Measurements from ENCODE around the gene PDE1C. TPM values are rescaled to one million over a fixed set of nuclear protein-coding genes. Genes with fewer than 3 reads are reported as not detected.
A peak's percentile ranks its signal among the peaks of the same experiment; 100 is the strongest.

Gene PDE1C
- total and polyA plus RNA-seq, 8 donors = 2.9 to 54.2 (median 5.9) TPM

GRCh38 chr7:32059289-32060011 lies 10.8 kb downstream of the PDE1C start:
- Histone ChIP-seq H3K27me3 (no peaks in the 10 kb centered on the region), H3K4me3 (peak overlapping the region in 2 of 4 donors; percentile 7 to 15), H3K36me3 (no peaks in the 10 kb centered on the region), H3K9me3 (no peaks in the 10 kb centered on the region), H3K4me1 (peaks cover 3 to 15% (median 10%) of the 10 kb centered on the region in 4 donors), H3K27ac (peak overlapping the region in 3 of 5 donors; percentile 6 to 62 (median 41))
- intact Hi-C loops (cut with DNase I; ENCODE audit: low total_unique reads) = no loop called here
- WGBS, 5 donors = 24 to 44% (median 31%) methylated on average over 6 of the region's 6 CpGs
- peak in 1 of 2 donors; percentile 20 for DNase-seq
- TF ChIP-seq POLR2AphosphoS5 (IDR thresholded peaks at IDR 0.05) = no peak
- no peak for TF ChIP-seq EP300 (IDR thresholded peaks at IDR 0.05)
- TF ChIP-seq CTCF (IDR thresholded peaks at IDR 0.05) = no peak
- no peak for TF ChIP-seq POLR2A (IDR thresholded peaks at IDR 0.05)

GRCh38 chr7:32058002-32058401 lies 12.2 kb downstream of the PDE1C start:
- no peak overlapping the region for H3K4me3 ChIP-seq
- TF ChIP-seq POLR2A (IDR thresholded peaks at IDR 0.05) (no peak), CTCF (IDR thresholded peaks at IDR 0.05) (no peak), EP300 (IDR thresholded peaks at IDR 0.05) (no peak), POLR2AphosphoS5 (IDR thresholded peaks at IDR 0.05) (no peak)
- no peaks in the 10 kb centered on the region for H3K27me3 ChIP-seq
- 79 to 89% (median 83%) methylated on average over 5 of the region's 5 CpGs for WGBS, 5 donors
- no peaks in the 10 kb centered on the region for H3K9me3 ChIP-seq
- no peak overlapping the region for H3K27ac ChIP-seq
- no peak for DNase-seq
- no peaks in the 10 kb centered on the region for H3K36me3 ChIP-seq
- H3K4me1 ChIP-seq = peaks cover 3 to 15% (median 10%) of the 10 kb centered on the region in 4 donors
- intact Hi-C loops (cut with DNase I; ENCODE audit: low total_unique reads) = no loop called here

- H3K4me3 ChIP-seq = no peak overlapping the region
- peaks cover 3 to 15% (median 10%) of the 10 kb centered on the region in 4 donors for H3K4me1 ChIP-seq
- no peaks in the 10 kb centered on the region for H3K36me3 ChIP-seq
- TF ChIP-seq POLR2A (IDR thresholded peaks at IDR 0.05) = no peak
- no peak for TF ChIP-seq EP300 (IDR thresholded peaks at IDR 0.05)
- TF ChIP-seq CTCF (IDR thresholded peaks at IDR 0.05) = no peak
- TF ChIP-seq POLR2AphosphoS5 (IDR thresholded peaks at IDR 0.05) = no peak
- WGBS, 5 donors = 13 to 37% (median 26%) methylated on average over 1 of the region's 1 CpG
- no peak overlapping the region for H3K27ac ChIP-seq
- intact Hi-C loops (cut with DNase I; ENCODE audit: low total_unique reads) = no loop called here
- no peaks in the 10 kb centered on the region for H3K27me3 ChIP-seq
- no peaks in the 10 kb centered on the region for H3K9me3 ChIP-seq
- no peak for DNase-seq
These were observed 13.4 kb downstream of the PDE1C start for GRCh38 chr7:32056767-32057166.

- Histone ChIP-seq H3K9me3 (no peaks in the 10 kb centered on the region), H3K27ac (no peak overlapping the region), H3K4me3 (no peak overlapping the region), H3K4me1 (peaks cover 0 to 3% (median 1%) of the 10 kb centered on the region in 4 donors), H3K27me3 (no peaks in the 10 kb centered on the region), H3K36me3 (no peaks in the 10 kb centered on the region)
- no peak for DNase-seq
- WGBS, 5 donors = 83 to 94% (median 93%) methylated on average over 3 of the region's 3 CpGs
- TF ChIP-seq CTCF (IDR thresholded peaks at IDR 0.05) = no peak
- no peak for TF ChIP-seq EP300 (IDR thresholded peaks at IDR 0.05)
- TF ChIP-seq POLR2AphosphoS5 (IDR thresholded peaks at IDR 0.05) = no peak
- no peak for TF ChIP-seq POLR2A (IDR thresholded peaks at IDR 0.05)
- intact Hi-C loops (cut with DNase I; ENCODE audit: low total_unique reads) = no loop called here
These were observed 17.0 kb downstream of the PDE1C start for GRCh38 chr7:32053204-32053603.

Data from stomach (tissue), 9 donors.